Vagina (tissue), 2 donors: ENCODE results near the gene UGGT1.

Experiments
- CTCF ChIP-seq, 3 experiments: fragments of 450-650 bp in 2 of 3; fragments of 200-600 bp in 1 of 3; sonication (generic) in 1 of 3; IDR thresholded peaks; one replicate each; pipeline ENCODE4 v1.5.1; 2017 to 2019; ENCODE audit warnings: antibody characterized with exemption in 3 of 3, mild to moderate bottlenecking in 2 of 3, moderate library complexity in 2 of 3
- POLR2AphosphoS5 ChIP-seq, 2 donors: sonication (generic); formaldehyde crosslinking; IDR thresholded peaks; one replicate each; pipeline ENCODE4 v1.9.0; 2017; ENCODE audit warnings: antibody characterized with exemption in 2 of 2, mild to moderate bottlenecking in 2 of 2, low read depth in 1 of 2; ENCODE audit not compliant: insufficient read depth in 1 of 2

GRCh38 chr2:128054104-128054885 is 36.7 kb upstream of the UGGT1 start:
- TF ChIP-seq CTCF (IDR thresholded peaks at IDR 0.05) = no peak
- TF ChIP-seq POLR2AphosphoS5 (IDR thresholded peaks at IDR 0.05; ENCODE audit: insufficient read depth in 1 of 2, low read depth in 1 of 2) = no peak
